Astrocyte of the cerebellum (primary cell): ENCODE data around the gene ZNF599.
A peak's percentile ranks its signal among the peaks of the same experiment; 100 is the strongest.

Experiments used
- DNase-seq: peaks from one replicate; pipeline ENCODE4 v3.0.0-alpha.2; 2011; ENCODE audit warnings: low read depth
- H3K4me3 ChIP-seq: 2 replicates; pipeline ENCODE4 v1.5.1; 2011; ENCODE audit warnings: mild to moderate bottlenecking, low read depth, low read length, moderate library complexity
- in situ Hi-C: cut with HindIII; loops from 2 replicates; pipeline ENCODE4 v1.10.0; 2017; ENCODE audit warnings: low sequenced_read_pairs
- TF ChIP-seq, protein P1 (sequence below): IDR thresholded peaks from 2 replicates; pipeline ENCODE4 v1.5.1; 2012; ENCODE audit warnings: low read length, low read depth, moderate library complexity, mild to moderate bottlenecking; ENCODE audit errors: missing control alignments

The ZNF599 gene

GRCh38 chr19:34757441-34757840 lies 15.6 kb downstream of the ZNF599 start:
- no peak for DNase-seq
- in situ Hi-C loops, result no loop called here
- H3K4me3 ChIP-seq, result no peak overlapping the region
- TF ChIP-seq, protein P1, sequence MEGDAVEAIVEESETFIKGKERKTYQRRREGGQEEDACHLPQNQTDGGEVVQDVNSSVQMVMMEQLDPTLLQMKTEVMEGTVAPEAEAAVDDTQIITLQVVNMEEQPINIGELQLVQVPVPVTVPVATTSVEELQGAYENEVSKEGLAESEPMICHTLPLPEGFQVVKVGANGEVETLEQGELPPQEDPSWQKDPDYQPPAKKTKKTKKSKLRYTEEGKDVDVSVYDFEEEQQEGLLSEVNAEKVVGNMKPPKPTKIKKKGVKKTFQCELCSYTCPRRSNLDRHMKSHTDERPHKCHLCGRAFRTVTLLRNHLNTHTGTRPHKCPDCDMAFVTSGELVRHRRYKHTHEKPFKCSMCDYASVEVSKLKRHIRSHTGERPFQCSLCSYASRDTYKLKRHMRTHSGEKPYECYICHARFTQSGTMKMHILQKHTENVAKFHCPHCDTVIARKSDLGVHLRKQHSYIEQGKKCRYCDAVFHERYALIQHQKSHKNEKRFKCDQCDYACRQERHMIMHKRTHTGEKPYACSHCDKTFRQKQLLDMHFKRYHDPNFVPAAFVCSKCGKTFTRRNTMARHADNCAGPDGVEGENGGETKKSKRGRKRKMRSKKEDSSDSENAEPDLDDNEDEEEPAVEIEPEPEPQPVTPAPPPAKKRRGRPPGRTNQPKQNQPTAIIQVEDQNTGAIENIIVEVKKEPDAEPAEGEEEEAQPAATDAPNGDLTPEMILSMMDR, result no peak

DNA sequence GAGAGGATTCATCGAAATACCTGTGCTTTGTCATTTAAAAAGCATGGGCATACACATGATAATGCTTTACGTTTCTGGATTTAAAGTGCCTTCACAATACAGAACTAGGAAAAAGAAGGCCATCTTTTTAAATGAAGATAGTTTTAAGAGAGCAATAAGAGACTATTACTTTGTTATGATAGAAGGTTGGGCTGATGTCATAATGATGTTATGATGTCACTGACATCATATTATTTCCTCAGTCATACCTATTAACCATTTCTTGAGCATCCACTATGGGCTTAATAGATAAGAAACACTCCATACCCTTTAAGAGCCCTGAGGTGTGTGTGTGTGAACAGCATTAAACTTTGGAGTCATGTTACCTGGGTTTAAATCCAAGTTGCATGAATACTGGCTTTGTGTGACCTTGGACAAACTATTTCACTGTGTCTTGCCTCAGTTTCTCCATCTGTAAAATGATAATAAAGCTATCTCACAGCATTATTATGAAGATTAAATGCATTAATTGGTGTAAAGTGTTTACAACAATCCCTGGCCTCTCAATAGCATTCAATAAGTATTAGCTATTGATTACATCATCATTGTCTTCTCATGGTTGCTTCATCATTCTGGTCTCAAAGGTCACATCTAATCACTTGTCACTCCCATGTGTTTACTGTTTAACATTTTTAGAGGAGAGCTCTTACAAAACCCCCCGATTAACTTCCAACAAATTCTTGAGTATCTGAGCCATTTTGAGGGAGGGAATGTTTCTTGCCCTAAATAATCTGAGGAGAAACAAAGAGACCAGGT lies 27.9 kb downstream of the ZNF599 start:
- DNase-seq, result no peak
- in situ Hi-C loops, result no loop called here
- TF ChIP-seq, protein P1, result no peak
- no peak overlapping the region for H3K4me3 ChIP-seq

DNA sequence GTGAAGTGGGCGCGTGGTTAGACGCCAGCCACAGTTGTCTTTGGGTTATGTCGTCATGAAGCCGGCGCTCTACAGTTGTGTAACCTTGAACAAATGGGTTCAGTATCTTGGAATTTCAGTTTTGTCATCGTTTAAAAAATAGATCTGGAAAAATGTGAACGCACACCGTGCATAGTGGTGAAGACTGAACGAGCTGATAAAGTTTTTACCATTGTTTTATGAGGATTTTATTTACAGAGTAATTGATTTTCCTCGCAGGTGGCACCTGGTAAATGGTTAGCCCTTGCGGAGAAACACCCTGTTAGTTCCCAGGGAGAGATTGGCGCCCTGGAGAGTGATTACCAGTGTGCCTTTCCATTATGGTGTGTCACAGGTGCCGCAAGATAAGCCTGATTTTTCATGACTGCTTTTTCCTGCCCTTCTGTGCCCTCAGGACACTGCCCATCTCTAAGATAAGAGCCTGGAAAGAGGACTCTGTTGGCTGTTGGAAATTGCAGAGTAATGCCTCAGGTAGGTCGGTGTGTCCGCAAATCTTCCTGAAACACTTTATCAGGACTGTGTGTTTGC lies 38.4 kb downstream of the ZNF599 start:
- peak overlapping the region; percentile 70 for H3K4me3 ChIP-seq
- TF ChIP-seq, protein P1, result no peak
- in situ Hi-C loops, result no loop called here
- peak; percentile 63 for DNase-seq

DNA sequence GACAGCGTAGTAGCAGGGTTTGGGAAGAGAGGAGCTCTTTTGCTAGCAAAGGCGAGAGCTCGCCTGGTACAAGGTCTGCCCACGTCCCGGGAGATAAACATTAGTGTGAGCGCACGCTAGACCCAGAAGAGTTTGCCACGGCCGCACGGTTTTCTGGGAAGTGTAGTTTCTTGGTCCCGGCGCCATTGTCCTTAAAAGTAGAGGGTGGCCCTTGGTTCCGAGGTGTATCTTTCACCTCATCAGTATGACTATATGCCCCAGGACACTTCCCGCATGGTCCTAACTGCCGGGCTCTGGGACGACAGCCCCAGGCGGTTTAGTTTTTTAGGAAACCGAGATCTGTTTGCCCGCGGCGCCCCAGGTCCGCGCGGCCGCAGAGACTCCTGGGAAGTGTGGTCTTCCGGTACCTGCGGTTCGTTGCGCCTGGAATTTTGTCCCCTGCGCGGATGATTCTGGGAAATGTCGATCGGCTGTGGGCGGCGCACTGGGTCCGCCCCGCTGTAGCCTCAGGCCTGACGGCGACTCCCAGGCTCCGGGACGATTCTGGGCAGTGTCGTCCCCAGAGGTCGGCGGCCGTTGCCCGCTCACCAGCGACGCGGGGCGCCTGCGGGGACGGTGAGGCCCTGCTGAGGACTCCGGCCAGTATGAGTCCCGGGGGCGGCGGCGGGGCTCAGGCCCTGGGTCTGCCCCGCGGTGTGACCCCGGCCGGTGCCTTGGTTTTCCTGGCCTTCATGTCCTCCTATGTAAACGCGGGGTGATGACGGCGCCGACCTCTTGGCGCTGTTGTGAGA lies 39.1 kb downstream of the ZNF599 start, which contains the start of gene ZNF181:
Gene ZNF181, plus strand, starts transcription at position 498 of the 791 bp plus-strand sequence. CDS start 795 bp downstream, outside the sequence.
- DNase-seq, result peak; percentile 63
- in situ Hi-C loops, result no loop called here
- peak within 1 kb of the TSS; percentile 70 for H3K4me3 ChIP-seq
- TF ChIP-seq, protein P1, result no peak

DNA sequence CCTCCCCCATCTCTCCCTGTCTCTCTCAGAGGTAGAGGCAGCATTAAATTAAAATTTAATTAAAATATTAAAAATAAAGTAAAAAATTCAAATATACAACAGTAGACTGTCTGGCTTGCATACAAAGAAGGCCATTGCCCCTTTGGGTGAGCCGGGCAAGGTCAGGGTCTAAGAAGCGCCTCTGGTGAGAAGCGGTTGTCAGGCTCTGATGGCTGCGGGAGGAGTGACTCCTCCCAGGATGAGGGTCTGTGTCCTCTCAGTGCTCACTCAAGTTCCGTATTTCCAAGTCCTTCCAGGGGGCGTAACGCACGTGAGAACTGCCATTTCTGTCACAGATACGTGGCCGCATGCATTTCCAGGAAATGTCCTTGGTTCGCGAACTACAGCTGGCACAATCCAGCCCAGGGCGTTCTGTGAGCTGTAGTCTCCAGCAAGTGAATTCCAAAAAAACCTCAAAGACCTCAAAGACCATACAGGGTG lies 39.7 kb downstream of the ZNF599 start:
- DNase-seq, result no peak
- TF ChIP-seq, protein P1, result no peak
- peak overlapping the region; percentile 70 for H3K4me3 ChIP-seq
- in situ Hi-C loops, result no loop called here

DNA sequence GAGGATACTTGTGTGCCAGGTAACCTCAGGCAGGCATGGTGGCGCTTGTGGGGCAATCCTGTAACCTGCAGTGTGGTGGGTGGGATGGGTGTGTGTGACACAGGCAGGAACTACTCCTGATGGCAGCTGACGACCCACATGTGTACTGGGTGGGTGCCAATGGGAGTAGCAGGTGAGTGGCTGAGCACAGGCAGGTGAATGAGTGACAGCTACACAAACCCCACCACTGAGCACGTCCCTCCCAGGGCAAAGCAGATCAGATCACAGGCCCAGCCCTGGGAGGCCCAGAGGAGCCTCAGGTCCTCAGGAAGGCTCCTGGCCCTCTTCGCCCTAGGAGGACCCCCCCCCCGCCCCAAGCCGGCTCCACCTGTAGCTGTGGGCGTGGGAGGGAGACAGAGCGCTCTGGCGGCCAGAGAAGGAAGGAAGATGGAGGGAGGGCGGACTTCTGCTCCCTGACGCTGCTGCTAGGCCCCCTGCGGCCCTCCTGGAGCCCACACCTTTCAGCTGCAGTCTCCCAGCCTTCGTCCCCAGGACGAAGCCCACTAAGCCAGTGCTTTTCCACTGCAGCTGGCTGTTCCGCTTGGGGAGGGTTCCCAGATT lies 40.3 kb downstream of the ZNF599 start:
- in situ Hi-C loops, result no loop called here
- TF ChIP-seq, protein P1, result no peak
- H3K4me3 ChIP-seq, result peak overlapping the region; percentile 70
- no peak for DNase-seq
